ENCODE results near the gene SLC41A2.

GRCh38 chr12:104997541-104997940 is 39.5 kb upstream of the SLC41A2 start:
- TF ChIP-seq EZH2 (IDR thresholded peaks at IDR 0.05; ENCODE audit: insufficient read depth, poor library complexity, severe bottlenecking) = no peak
- no peak for TF ChIP-seq EZH2phosphoT487 (IDR thresholded peaks at IDR 0.05; ENCODE audit: insufficient read depth, low read depth)

All from GM23248 (cell line).